NCI-H1048 (cell line): ENCODE results near the gene TMEM238.
A peak's percentile ranks its signal among the peaks of the same experiment; 100 is the strongest.
"Not testable (repeated sequence)": the region's sequence is repeated elsewhere in the genome, so short reads cannot be mapped to it uniquely, and the experiment has no call there.

Experiments used
- DNase-seq: peaks from one replicate; lab custom pipeline; 2025; lab: John Stamatoyannopoulos, UW

Gene TMEM238, protein sequence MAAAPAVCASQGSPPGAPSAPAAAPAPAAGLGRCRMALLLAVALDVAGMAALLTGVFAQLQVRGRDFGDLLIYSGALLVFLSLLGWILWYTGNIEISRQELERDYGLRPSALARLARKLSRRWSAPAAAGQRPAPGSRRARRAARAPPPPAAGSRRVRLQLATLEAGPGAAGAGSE

GRCh38 chr19:55384131-55384919 lies at the start of gene TMEM238:
Gene TMEM238 (minus strand): TSS chr19:55384292. CDS start chr19:55384259, 33 bp downstream.
- no peak for DNase-seq

DNA sequence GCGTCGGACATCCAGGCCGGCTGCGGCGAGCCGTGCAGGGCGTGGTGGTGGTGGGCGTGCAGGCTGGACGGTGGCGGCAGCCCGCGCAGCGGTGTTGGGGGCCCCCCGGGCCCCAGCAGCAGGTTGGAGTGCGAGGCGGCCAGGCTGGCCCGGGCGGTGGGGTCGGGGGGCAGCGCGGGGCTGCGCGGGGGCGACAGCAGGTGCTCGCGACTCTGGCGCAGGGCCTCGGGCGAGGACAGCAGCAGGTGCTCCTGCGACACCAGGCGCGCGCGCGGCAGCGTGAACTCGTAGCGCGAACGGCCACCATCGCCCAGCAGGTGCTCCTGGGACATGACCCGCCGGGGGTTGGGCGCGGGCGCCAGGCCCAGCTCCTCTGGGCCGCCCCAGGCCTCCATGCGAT lies 49.2 kb upstream of the TMEM238 start:
- no peak for DNase-seq

DNA sequence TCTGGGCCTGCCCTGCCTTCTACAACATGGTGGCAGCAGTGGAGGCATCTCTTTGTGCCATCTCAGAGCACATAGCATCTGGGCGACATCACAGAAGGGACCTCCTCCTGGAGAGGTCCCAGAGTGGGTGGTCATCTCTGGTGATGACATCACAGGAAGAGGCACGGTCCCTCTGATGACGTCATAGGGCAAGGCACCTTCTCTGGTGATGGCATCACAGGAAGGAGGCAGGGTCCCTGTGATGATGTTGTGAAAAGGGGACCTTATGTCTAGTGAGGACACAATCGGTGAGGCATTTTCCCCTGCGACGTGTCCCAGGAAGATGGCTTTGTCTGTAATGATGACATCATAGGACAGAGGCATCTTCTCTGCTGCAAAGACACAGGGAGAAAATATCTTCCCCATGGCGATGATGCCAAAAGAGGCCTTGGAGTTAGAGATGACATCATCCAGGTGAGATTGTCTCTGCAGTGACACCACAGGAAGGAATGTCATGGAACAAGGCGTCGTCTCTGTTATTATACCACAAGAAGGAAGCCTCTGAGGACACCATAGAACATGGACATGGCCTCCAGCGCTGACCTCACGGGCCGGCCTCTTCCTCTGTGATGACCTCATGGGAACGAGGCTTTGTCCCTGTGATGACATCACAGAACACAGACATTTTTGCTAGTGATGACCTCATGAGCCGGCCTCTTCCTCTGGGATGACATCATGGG lies 48.3 kb upstream of the TMEM238 start:
- DNase-seq, result no peak

GRCh38 chr19:55431183-55431582 lies 47.1 kb upstream of the TMEM238 start:
- no peak for DNase-seq

- no peak for DNase-seq
These were observed 42.0 kb upstream of the TMEM238 start for GRCh38 chr19:55426042-55426441.

- DNase-seq, result no peak
These were observed 40.4 kb upstream of the TMEM238 start for GRCh38 chr19:55424518-55424917.

DNA sequence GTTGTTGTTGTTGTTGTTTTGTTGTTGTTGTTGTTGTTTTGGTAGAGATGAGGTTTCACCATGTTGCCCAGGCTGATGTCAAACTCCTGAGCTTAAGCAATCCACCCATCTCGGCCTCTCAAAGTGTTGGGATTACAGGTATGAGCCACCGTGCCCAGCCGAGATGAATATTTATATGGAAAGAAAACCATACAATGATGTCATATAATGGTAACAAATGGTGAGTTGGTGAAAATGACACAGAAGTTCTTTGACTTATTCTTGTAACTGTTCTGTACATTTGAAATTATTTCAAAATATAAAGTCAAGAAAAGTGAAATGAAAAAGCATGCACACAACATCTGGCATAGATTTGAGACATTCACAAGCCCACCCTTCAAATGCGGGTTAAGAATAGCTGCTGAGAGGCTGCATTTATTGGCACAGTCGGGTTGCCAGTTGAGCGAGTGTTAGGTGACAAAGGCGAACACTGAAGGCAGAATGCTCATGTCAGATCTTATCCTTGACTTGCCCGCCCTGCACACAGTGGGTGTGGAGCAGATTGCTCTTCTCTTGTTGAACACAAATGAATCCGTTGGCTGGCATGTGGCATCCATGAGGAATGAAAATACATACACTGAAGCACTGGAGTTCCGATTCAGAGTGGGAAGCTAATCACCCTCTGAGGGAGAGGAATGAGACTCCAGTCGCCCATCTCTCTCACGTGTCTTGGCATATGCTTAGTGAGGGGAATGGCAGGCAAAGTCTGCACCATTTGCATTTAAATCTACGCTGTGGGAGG lies 39.3 kb upstream of the TMEM238 start:
- no peak for DNase-seq

GRCh38 chr19:55421281-55421680 lies 37.2 kb upstream of the TMEM238 start:
- not testable (repeated sequence) for DNase-seq

DNA sequence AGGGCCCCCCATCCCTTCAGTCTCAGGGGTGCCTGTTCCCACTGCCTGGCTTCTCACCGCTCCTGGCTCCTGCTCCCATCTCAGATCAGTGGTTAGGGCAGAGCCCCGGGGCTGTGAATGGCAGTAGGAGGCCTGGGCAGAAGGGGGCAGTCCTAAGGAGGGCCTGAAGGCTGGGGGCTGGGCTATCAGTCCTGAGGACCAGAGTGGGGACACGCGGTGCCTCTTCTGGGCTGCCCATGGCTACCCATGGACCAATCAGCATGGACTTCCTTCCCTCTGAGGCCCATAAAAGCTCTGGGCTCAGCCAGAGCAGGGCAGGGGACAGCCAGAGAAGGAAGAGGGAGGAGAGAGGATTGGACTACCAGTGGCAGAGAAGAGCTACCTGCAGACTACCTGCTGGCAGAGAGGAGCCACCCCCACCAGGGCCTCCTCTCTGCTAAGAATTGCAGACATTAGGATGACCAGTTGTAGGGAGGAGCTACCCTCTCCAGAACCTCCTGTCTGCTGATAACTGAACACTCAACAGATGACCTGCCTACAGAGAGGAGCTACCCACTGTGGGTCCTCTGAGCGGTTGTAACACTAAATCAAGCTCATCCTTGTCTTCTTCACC lies 35.6 kb upstream of the TMEM238 start:
- DNase-seq, result no peak

- DNase-seq, result no peak
These were observed 35.0 kb upstream of the TMEM238 start for GRCh38 chr19:55419103-55419502.

DNA sequence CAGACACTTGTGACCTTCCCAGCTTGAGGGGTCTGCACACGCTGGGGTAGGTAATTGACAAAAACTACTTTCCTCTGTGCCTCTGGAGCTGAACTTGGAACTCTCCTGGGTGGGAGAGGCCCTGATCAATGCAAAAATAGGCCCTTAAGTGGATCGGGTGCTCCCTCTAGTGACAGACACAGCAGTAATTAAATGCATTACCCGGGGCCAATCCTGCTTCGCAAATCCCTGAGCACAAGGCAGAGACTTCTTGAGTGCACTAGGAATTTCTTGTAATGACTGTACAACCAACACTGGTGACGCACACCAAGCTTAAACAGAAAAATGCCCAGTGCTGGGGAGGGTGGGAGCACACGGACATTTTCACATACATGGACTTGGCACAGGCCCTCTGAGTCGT lies 34.1 kb upstream of the TMEM238 start:
- no peak for DNase-seq

- DNase-seq, result no peak
These were observed 26.1 kb upstream of the TMEM238 start for GRCh38 chr19:55410168-55410567.

DNA sequence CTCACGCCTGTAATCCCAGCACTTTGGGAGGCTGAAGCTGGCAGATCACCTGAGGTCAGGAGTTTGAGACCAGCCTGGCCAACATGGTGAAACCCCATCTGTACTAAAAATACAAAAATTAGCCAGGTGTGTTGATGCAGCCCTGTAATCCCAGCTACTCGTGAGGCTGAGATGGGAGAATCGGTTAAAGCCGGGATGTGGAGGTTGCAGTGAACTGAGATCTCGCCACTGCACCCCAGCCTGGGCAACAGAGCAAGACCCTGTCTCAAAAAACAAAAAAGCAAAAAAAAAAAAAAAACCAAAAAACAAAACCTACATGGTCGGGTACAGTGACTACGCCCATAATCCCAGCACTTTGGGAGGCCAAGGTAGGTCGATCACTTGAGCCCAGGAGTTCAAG lies 25.1 kb upstream of the TMEM238 start:
- DNase-seq, result not testable (repeated sequence)

- DNase-seq, result no peak
These were observed 24.4 kb upstream of the TMEM238 start for GRCh38 chr19:55408533-55408872.

- DNase-seq, result peak; percentile 98
These were observed 23.9 kb upstream of the TMEM238 start for GRCh38 chr19:55407800-55408532.

DNA sequence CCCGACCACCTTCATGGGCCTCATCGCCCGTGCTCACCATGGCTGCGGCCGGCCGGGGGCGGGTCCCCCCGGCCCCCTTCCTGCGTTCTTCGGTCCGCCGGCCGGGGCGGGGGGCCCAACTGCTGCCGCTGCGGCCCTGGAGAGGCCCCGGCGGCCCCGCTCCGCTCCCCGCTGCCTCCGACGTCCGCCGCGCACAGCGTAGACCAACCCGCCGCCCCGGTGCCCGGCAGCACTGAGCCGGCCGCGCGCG lies 23.4 kb upstream of the TMEM238 start, which contains the start of gene UBE2S:
Gene UBE2S, minus strand, starts transcription at position 239 of the 250 bp plus-strand sequence. Its CDS starts 199 bp downstream, at position 40.
- not testable (repeated sequence) for DNase-seq

DNA sequence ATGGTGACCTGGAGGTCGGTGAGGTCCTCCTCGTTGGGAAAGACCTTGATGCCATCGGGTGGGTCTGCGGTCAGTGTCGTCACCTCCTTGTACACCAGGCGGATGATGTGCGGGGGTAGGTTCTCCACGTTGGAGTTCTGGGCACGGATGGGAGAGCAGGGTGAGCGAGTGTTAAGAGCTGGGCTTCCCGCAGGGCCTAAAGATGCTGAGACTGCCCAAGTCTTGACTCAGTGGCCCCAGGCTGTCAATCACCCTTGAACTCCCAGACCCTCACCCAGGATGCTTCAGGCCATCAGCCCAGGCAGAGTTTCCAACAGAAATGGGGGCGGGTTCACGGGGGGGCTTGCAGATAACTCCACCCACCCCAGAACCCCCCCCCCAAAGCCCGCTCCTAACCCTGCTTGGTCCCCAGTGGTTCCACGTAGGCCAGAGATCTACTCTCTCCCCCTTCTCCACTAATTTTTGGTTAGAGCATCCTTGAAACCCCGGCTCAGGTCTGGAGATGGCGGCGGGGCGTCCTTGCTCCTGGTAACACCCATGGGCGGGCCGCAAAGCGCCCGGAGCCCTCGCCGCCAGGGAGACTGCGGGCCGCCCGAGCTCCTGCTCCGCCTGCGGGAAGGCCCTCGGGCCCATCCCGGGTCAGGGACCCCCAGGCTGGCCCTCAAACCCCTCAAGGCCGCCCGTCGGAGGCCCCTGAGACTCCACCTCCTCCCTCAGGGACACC lies 22.9 kb upstream of the TMEM238 start:
- no peak for DNase-seq

- no peak for DNase-seq
These were observed 22.2 kb upstream of the TMEM238 start for GRCh38 chr19:55406091-55406825.

- DNase-seq, result no peak
These were observed 21.5 kb upstream of the TMEM238 start for GRCh38 chr19:55405638-55406037.

DNA sequence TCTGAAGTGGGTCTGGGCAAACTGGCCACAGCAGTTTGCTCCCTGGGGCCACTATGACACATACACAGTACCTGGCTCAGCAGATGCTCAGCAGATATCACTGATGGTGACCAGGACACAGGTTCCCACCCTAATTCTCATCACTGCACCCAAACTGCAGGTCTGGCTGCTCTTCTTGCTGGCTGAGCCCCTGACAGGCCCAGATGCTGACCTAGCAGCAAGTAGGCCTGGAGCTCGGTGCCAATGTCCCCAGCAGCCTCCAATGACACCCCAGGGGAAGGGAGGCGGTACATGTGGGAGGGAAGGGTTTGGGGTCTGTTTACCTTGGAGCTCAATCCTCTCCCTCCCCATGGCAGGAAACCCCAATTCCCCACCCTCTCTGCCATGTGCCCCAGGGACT lies 18.4 kb upstream of the TMEM238 start:
- no peak for DNase-seq
